Transverse colon (tissue), 4 donors: ENCODE data around the gene PPM1D.

Source experiments
- CTCF ChIP-seq, 5 experiments: fragments of 200-600 bp in 3 of 5; fragments of 450-650 bp in 2 of 5; sonication (generic) in 3 of 5; IDR thresholded peaks; 1 replicate in 2 of 5; 2 replicates in 3 of 5; pipeline ENCODE4 v1.5.1; 2016 to 2017; ENCODE audit warnings: antibody characterized with exemption in 5 of 5, inconsistent platforms in 3 of 5, mild to moderate bottlenecking in 2 of 5, moderate library complexity in 1 of 5
- POLR2A ChIP-seq: fragments of 450-650 bp; IDR thresholded peaks from one replicate; pipeline ENCODE4 v1.6.1; 2016; ENCODE audit warnings: antibody characterized with exemption, mild to moderate bottlenecking, moderate library complexity
- POLR2AphosphoS5 ChIP-seq, 3 donors: sonication (generic); formaldehyde crosslinking; IDR thresholded peaks; one replicate each; pipeline ENCODE4 v1.6.1; 2016; ENCODE audit warnings: antibody characterized with exemption in 3 of 3

DNA sequence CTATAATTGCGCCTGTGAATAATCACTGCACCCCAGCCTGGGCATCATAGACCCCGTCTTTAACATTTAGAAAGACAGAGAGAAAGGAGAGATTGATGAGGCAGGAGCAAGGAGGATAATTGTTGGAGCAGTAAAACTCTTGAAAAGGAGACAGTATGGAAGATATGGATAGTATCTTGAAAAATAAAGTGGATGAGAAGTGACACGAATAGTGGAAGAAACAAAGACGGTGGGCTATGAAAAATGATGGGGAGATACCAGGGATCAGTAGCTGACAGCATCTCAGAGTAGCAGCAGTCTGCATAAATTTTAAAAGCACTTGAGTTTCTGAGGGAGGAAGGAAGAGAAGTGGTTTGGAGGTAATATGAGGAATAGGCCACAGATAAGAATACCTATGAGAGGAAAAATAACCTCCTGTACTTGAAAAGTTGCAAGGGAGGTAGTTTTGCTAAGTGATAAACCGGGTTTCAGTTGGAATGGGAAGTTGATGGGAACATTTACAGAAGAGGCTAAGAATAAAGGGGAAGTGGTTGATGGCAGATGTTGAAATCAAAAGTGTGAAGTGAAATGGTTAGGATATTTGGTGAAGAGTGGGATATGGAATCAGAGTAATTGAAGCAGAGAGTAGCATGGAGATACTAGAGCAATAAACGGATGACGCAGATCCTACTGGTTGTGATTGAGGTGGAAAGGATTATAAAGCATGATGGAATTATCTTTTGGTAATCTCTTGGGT lies 1.8 kb upstream of the PPM1D start:
- TF ChIP-seq CTCF (IDR thresholded peaks at IDR 0.05) (no peak), POLR2AphosphoS5 (IDR thresholded peaks at IDR 0.05) (no peak), POLR2A (no peak)
